Natural killer cell (primary cell): ENCODE results near the gene CEP164. TPM values are rescaled to one million over a fixed set of nuclear protein-coding genes. Genes with fewer than 3 reads are reported as not detected.

Experiments used
- ATAC-seq, 3 donors: fragments of 150-1000 bp in 2 of 3; fragments of 200-7000 bp in 1 of 3; cut with Tn5 transposase; 1 replicate in 1 of 3; 2 replicates in 2 of 3; pipeline ENCODE4 v1.10.0; 2021; ENCODE audit warnings: mild to moderate bottlenecking in 2 of 3, moderate library complexity in 2 of 3
- DNase-seq, 2 donors: peaks; one replicate each; pipeline versions ENCODE4 v3.0.0 to v3.0.0-alpha.2; 2013 to 2021; ENCODE audit warnings: mixed read lengths in 1 of 2
- H3K27ac ChIP-seq: one replicate; pipeline ENCODE4 v1.5.1; 2013; ENCODE audit warnings: mild to moderate bottlenecking, low read length
- H3K27me3 ChIP-seq: one replicate; pipeline ENCODE4 v1.6.1; 2013; ENCODE audit warnings: low read length; ENCODE audit not compliant: control insufficient read depth, insufficient read depth
- H3K36me3 ChIP-seq: one replicate; pipeline ENCODE4 v1.6.1; 2013; ENCODE audit warnings: low read length; ENCODE audit not compliant: control insufficient read depth, insufficient read depth
- H3K4me1 ChIP-seq: one replicate; pipeline ENCODE4 v1.6.1; 2013; ENCODE audit warnings: low read length; ENCODE audit not compliant: control insufficient read depth, insufficient read depth
- H3K4me3 ChIP-seq: one replicate; pipeline ENCODE4 v1.5.1; 2013; ENCODE audit warnings: low read length
- H3K9me3 ChIP-seq: one replicate; pipeline ENCODE4 v1.6.1; 2013; ENCODE audit warnings: low read length; ENCODE audit not compliant: control insufficient read depth, insufficient read depth
- H3K27ac Mint-ChIP-seq, 2 donors: one replicate each; pipeline ENCODE4 v1.8.0; 2022; ENCODE audit warnings: mild to moderate bottlenecking in 2 of 2, mixed read lengths in 2 of 2, moderate library complexity in 1 of 2
- H3K27me3 Mint-ChIP-seq, 2 donors: one replicate each; pipeline ENCODE4 v1.8.0; 2022; ENCODE audit warnings: low read depth in 2 of 2, mixed read lengths in 2 of 2
- H3K36me3 Mint-ChIP-seq: one replicate; pipeline ENCODE4 v1.8.0; 2022; ENCODE audit warnings: mixed read lengths
- H3K4me1 Mint-ChIP-seq, 2 donors: one replicate each; pipeline ENCODE4 v1.8.0; 2022; ENCODE audit warnings: mixed read lengths in 2 of 2
- H3K4me3 Mint-ChIP-seq: one replicate; pipeline ENCODE4 v1.8.0; 2022; ENCODE audit warnings: mild to moderate bottlenecking, moderate library complexity, mixed read lengths
- H3K9me3 Mint-ChIP-seq, 2 donors: one replicate each; pipeline ENCODE4 v1.8.0; 2022; ENCODE audit warnings: mixed read lengths in 2 of 2
- WGBS: methylation state at CpG from one replicate; pipeline ENCODE4 v1.1.7; 2013; ENCODE audit warnings: missing lambda C conversion rate; ENCODE audit not compliant: insufficient coverage; 5-methylcytosine and 5-hydroxymethylcytosine counted together
- intact Hi-C: fragments of 100-400 bp; cut with micrococcal nuclease; formaldehyde crosslinking; loops from one replicate; pipeline ENCODE4 v1.14.2; 2022
- total RNA-seq, 4 donors: library from RNA; stranded (reverse); fragments of 120-200 nt in 1 of 4; gene quantifications; one replicate each; pipeline versions ENCODE4 v1.2.3 to v1.2.4, GENCODE V29; 2013 to 2022
- TF ChIP-seq, protein P1 (sequence below): fragments of 200-600 bp; IDR thresholded peaks from one replicate; pipeline ENCODE4 v1.8.0; 2022; ENCODE audit warnings: antibody characterized with exemption

CEP164 gene
- total RNA-seq, 3 donors from 2014 or later (not counting 1 experiment from before 2014, with no cell fraction given): 45.6 to 49.9 (median 49.8) TPM

DNA sequence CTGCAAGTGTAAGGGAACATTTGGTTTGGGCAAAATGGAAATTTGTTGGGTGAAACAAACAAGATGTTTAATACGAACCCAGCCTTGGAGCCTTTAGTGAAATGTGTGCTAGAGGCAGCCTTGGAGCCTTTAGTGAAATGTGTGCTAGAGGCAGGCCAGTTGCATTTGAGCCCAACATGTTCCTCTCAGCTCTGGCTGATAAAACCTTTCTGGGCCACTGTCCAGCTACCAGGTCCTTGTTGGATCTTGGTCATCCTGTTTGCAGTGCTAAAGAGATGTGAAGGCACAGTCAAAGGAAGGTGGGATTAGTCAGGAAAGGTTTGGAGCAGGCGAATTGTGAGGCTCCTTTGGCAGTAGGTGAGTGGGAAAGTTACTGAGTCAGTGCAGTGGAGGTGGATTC, 48.9 kb downstream of the CEP164 start:
- Mint-ChIP-seq H3K36me3 (peaks cover 16% of the 10 kb centered on the region), H3K4me1 (peaks cover 0 to 6% of the 10 kb centered on the region in 2 donors), H3K27me3 (no peaks in the 10 kb centered on the region), H3K27ac (no peak overlapping the region), H3K9me3 (no peaks in the 10 kb centered on the region), H3K4me3 (no peak overlapping the region)
- H3K27ac ChIP-seq: no peak overlapping the region
- ATAC-seq (no peak), DNase-seq (no peak)
- 95% methylated on average over 2 of the region's 2 CpGs for WGBS
- H3K9me3 ChIP-seq: no peaks in the 10 kb centered on the region
- H3K27me3 ChIP-seq: no peaks in the 10 kb centered on the region
- H3K4me1 ChIP-seq: no peaks in the 10 kb centered on the region
- no peak overlapping the region for H3K4me3 ChIP-seq
- TF ChIP-seq, protein P1, sequence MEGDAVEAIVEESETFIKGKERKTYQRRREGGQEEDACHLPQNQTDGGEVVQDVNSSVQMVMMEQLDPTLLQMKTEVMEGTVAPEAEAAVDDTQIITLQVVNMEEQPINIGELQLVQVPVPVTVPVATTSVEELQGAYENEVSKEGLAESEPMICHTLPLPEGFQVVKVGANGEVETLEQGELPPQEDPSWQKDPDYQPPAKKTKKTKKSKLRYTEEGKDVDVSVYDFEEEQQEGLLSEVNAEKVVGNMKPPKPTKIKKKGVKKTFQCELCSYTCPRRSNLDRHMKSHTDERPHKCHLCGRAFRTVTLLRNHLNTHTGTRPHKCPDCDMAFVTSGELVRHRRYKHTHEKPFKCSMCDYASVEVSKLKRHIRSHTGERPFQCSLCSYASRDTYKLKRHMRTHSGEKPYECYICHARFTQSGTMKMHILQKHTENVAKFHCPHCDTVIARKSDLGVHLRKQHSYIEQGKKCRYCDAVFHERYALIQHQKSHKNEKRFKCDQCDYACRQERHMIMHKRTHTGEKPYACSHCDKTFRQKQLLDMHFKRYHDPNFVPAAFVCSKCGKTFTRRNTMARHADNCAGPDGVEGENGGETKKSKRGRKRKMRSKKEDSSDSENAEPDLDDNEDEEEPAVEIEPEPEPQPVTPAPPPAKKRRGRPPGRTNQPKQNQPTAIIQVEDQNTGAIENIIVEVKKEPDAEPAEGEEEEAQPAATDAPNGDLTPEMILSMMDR: no peak
- intact Hi-C loops: no loop called here
- peaks cover 38% of the 10 kb centered on the region for H3K36me3 ChIP-seq

DNA sequence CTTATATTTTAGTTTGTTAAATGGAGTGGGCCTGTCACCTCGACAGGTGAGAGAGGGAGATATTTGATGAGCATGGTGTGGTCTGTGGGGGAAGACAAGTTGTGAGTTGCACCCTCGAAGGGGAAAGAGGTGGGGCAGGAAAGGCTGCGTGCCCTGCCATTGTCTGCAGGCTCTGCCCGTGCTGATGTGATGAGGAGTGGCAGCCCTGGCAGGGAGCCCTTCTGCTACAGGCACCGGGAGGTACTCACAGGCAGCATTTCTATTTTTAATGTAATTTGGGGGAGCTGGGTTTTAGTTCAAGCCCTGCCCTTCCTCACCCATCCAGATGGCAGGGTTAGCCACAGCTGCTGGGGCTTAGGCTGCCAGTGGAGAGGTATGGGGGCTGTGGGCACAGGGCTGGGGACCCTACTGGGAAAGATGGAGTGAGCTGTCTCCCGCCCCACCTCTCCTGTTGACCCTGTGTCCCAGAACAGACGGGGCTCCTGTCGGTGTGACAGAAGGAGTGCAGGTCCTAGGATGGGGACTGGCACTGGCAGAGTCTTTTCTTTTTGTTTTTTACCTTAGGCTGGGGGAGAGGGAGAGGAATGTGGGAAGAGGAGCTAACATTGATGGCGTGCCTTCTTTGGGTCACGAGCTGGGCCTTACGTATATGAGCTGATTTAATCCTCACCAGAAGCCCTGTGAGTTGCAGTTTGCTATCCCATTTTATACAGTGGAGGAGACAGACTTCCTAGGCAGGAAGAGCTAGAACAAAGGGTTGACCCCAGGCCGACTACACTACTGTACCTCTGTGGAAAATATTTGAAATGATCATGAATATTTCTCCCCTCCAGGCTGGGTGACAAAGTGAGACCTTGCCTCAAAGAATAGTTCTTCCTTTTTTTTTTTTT, 51.6 kb downstream of the CEP164 start:
- Mint-ChIP-seq H3K27me3 (no peaks in the 10 kb centered on the region), H3K36me3 (peaks cover 9% of the 10 kb centered on the region), H3K9me3 (no peaks in the 10 kb centered on the region), H3K4me1 (peaks cover 0 to 6% of the 10 kb centered on the region in 2 donors), H3K4me3 (no peak overlapping the region), H3K27ac (peak overlapping the region in 1 of 2 donors; percentile 36)
- intact Hi-C loops: no loop called here
- Histone ChIP-seq H3K27me3 (no peaks in the 10 kb centered on the region), H3K4me1 (no peaks in the 10 kb centered on the region), H3K36me3 (peaks cover 32% of the 10 kb centered on the region), H3K27ac (no peak overlapping the region), H3K9me3 (no peaks in the 10 kb centered on the region), H3K4me3 (no peak overlapping the region)
- TF ChIP-seq, protein P1: no peak
- no peak for ATAC-seq
- 73% methylated on average over 11 of the region's 12 CpGs for WGBS
- no peak for DNase-seq

DNA sequence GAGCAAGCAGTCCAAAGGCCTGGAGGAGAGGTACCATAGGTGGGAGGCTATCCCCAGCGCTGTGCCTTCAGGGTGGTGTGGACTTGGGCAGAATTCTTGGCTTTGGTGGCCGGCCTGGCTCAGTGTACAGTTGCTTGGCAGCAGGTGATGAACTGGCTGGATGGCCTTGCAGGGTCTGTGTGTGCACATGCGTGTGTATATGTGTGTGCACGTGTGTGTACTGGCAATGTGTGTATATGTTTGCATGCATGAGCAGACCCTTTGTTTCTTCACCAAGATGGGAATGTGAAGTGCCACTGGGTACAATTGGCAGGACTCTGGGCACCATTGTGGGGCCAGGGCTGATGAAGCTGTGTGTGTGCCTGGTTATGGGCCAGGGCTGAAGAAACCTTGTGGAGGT, 53.0 kb downstream of the CEP164 start:
- Histone ChIP-seq H3K27me3 (no peaks in the 10 kb centered on the region), H3K27ac (no peak overlapping the region), H3K4me3 (no peak overlapping the region), H3K9me3 (no peaks in the 10 kb centered on the region), H3K4me1 (no peaks in the 10 kb centered on the region), H3K36me3 (peaks cover 37% of the 10 kb centered on the region)
- no peaks in the 10 kb centered on the region for H3K27me3 Mint-ChIP-seq
- no peak for DNase-seq
- H3K9me3 Mint-ChIP-seq: no peaks in the 10 kb centered on the region
- H3K27ac Mint-ChIP-seq: no peak overlapping the region
- TF ChIP-seq, protein P1: no peak
- H3K36me3 Mint-ChIP-seq: peaks cover 9% of the 10 kb centered on the region
- intact Hi-C loops: no loop called here
- 93% methylated on average over 4 of the region's 4 CpGs for WGBS
- H3K4me3 Mint-ChIP-seq: no peak overlapping the region
- peaks cover 0 to 6% of the 10 kb centered on the region in 2 donors for H3K4me1 Mint-ChIP-seq
- ATAC-seq: no peak
